SH-SY5Y (cell line): Measurements from ENCODE around the gene ZNF710.

Source experiments
- GATA2 ChIP-seq: IDR thresholded peaks from 2 replicates; pipeline ENCODE4 v1.6.1; 2011; ENCODE audit warnings: mild to moderate bottlenecking, low read depth, low read length
- GATA3 ChIP-seq: IDR thresholded peaks from 2 replicates; pipeline ENCODE4 v1.6.1; 2011; ENCODE audit warnings: low read depth, mild to moderate bottlenecking, low read length, moderate library complexity

DNA sequence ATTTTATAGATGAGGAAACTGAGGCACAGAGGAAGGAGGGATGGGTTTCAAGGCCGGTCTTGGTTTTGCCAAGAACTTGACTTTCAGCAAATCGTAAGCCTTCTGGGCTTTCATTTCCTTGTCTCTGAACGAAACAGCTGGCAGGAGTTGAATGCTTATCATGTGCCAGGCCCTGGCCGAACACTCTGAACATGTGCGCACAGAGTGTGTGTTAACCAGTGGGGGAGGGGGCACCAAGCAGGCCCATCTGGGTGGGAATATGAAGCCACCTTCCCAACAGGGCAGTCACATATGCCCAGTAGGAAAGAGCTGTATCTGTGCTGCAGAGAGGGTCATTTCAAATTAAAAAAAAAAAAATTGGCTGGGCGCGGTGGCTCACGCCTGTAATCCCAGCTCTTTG is 29.3 kb downstream of the ZNF710 start:
- no peak for TF ChIP-seq GATA2
- TF ChIP-seq GATA3, result no peak
